ENCODE data around the gene ZNF232.

Gene ZNF232

DNA sequence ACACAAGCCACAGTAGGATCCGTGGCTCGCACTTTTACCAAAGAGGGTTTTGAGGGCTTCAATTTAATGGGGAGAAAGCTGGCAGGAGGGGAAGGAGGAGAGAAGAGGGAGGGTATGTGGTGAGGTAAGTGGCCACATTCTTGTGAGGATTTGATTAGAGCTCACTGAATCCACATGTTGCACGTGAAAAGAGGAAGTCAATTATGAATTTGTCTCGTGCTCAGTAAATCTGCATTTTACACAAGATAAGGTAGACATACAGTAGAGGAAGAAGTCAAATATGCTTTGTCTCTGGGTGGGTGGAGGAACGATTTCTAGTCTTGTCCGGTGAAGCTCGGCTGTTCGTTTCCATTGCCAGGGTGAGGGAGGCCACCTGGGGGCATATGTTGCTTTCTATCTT, 862 bp downstream of the ZNF232 start:
- peak overlapping the region; percentile 86 for H3K4me3 ChIP-seq (ENCODE audit: low read length)
- DNase-seq (ENCODE audit: low read depth), result no peak
- TF ChIP-seq, protein P1, sequence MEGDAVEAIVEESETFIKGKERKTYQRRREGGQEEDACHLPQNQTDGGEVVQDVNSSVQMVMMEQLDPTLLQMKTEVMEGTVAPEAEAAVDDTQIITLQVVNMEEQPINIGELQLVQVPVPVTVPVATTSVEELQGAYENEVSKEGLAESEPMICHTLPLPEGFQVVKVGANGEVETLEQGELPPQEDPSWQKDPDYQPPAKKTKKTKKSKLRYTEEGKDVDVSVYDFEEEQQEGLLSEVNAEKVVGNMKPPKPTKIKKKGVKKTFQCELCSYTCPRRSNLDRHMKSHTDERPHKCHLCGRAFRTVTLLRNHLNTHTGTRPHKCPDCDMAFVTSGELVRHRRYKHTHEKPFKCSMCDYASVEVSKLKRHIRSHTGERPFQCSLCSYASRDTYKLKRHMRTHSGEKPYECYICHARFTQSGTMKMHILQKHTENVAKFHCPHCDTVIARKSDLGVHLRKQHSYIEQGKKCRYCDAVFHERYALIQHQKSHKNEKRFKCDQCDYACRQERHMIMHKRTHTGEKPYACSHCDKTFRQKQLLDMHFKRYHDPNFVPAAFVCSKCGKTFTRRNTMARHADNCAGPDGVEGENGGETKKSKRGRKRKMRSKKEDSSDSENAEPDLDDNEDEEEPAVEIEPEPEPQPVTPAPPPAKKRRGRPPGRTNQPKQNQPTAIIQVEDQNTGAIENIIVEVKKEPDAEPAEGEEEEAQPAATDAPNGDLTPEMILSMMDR (IDR thresholded peaks at IDR 0.05; ENCODE audit: insufficient read depth, low read depth, low read length, missing control alignments), result no peak

DNA sequence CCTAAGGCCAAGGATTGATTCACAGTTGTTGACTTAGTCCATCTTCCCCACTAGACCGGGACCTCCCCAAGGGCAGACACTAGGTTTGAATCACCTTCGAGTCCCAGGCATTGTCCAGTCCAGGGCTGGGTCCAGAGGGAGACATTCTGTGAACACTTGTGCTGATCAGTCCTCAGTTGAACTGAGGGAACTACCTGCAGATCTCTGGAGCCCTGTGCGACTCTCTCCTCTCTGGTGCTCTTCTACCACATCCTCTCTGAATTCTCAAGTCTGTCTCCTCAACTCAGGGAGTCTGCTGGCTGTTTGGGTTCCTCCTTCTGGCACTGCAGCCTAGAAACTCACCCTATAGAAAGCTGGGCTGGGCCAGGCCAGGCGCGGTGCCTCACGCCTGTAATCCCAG, 10.8 kb downstream of the ZNF232 start:
- no peak for DNase-seq (ENCODE audit: low read depth)
- no peak overlapping the region for H3K4me3 ChIP-seq (ENCODE audit: low read length)
- TF ChIP-seq, protein P1 (IDR thresholded peaks at IDR 0.05; ENCODE audit: insufficient read depth, low read depth, low read length, missing control alignments), result no peak

DNA sequence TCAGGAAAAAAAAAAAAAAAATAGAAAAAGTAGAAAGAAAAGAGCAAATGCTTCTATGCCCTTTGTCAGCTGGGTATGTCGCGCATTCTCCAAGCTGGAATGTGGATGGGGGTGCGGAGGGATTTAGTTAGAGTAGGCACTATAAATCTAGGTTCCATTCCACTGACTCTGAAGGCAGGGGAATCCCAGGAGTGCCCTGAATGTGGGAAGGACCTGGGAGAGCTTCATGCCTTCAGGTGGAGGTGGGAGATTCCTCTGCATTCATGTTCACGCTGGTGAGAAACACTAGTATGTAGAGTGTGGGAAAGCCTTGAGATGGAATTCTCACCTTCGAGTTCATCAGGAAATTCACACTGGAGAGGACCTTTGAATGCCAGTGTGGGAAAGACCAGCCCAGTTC, 12.4 kb downstream of the ZNF232 start:
- TF ChIP-seq, protein P1 (IDR thresholded peaks at IDR 0.05; ENCODE audit: insufficient read depth, low read depth, low read length, missing control alignments), result no peak
- DNase-seq (ENCODE audit: low read depth), result no peak
- H3K4me3 ChIP-seq (ENCODE audit: low read length), result no peak overlapping the region

DNA sequence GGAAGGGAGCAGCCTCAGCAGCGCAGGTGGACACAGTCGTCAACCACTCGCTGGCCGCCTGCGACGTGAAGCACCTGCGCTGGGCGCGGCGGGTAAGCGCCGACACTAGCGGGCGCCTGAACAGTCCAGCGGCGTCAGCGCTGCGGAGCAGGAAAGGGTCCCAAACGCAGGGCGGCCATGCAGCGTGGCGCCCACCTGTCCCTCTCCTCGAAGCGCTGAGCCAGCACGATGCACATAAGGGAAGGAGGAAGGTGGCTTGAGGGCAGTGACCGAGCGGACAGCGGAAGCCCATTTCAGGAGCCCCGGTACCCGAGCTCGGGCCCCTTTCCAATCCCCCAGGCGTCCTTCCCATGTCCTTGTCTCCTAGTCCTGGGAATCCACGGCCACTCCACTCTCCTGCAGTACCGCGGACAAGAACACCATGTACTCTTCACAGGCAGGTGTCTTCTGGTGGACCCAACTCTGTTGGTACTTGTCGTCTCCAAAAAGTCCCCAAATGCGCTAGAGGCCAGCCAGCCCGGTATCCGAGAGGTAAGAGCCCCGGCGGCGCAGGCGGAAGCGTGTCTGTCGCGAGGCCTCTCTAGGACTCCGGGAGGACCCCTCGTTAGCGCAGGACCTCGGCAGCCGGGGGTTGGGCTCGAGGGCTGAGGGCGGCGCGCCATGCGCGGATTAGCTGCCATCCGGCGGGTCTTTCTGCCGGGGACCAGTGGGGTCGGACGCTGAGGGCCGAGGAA, 14.4 kb downstream of the ZNF232 start:
- DNase-seq (ENCODE audit: low read depth), result no peak
- TF ChIP-seq, protein P1 (IDR thresholded peaks at IDR 0.05; ENCODE audit: insufficient read depth, low read depth, low read length, missing control alignments), result no peak
- no peak overlapping the region for H3K4me3 ChIP-seq (ENCODE audit: low read length)

DNA sequence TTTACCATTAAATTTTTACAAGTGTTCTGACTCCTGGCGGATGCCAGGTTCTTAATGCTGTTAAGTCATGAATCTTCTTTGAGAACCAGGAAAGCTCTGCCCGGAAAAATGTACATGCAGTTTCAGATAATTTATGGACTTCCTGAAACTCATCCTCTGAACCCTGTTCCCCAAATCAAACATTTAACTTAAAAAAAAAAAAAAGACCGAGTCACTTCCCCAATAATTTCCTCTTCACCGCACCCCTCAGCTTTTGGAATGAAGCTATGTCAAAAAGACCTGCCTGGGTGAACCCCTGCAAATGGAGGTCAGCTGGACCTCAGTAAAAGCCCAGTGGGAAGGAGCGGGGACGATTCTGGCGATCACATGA, 15.0 kb downstream of the ZNF232 start:
- TF ChIP-seq, protein P1 (IDR thresholded peaks at IDR 0.05; ENCODE audit: insufficient read depth, low read depth, low read length, missing control alignments), result no peak
- no peak overlapping the region for H3K4me3 ChIP-seq (ENCODE audit: low read length)
- DNase-seq (ENCODE audit: low read depth), result no peak

DNA sequence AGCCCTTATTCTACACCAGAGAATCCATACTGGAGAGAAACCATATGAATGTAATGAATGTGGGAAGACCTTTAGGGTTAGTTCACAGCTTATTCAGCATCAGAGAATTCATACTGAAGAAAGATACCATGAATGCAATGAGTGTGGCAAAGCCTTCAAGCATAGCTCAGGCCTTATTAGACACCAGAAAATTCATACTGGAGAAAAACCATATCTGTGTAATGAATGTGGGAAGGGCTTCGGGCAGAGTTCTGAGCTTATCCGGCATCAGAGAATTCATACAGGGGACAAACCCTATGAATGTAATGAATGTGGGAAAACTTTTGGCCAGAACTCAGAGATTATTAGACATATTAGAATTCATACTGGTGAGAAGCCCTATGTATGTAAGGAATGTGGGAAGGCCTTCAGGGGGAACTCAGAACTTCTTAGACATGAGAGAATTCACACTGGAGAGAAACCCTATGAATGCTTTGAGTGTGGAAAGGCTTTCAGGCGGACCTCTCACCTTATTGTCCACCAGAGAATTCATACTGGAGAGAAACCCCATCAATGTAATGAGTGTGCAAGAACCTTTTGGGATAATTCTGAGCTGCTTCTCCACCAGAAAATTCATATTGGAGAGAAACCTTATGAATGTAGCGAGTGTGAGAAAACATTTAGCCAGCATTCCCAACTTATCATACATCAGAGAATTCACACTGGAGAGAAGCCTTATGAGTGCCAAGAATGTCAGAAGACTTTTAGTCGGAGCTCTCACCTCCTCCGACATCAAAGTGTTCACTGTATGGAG, 19.3 kb downstream of the ZNF232 start:
- H3K4me3 ChIP-seq (ENCODE audit: low read length), result no peak overlapping the region
- DNase-seq (ENCODE audit: low read depth), result no peak
- TF ChIP-seq, protein P1 (IDR thresholded peaks at IDR 0.05; ENCODE audit: insufficient read depth, low read depth, low read length, missing control alignments), result no peak
